ENCODE data around the gene GDI1. TPM values are rescaled to one million over a fixed set of nuclear protein-coding genes. Genes with fewer than 3 reads are reported as not detected.

Gene GDI1
- total RNA-seq, 4 donors from 2014 or later: 59.7 to 86.2 (median 78.1) TPM

- TF ChIP-seq CTCF (IDR thresholded peaks at IDR 0.05): no peak
- peak in 1 of 2 donors; percentile 15 for TF ChIP-seq POLR2A (IDR thresholded peaks at IDR 0.05)
- H3K9me3 ChIP-seq: no peaks in the 10 kb centered on the region
- peak overlapping the region in 1 of 3 donors; percentile 36 for H3K27ac ChIP-seq
- DNase-seq: peak; percentile 67 to 68
- no peaks in the 10 kb centered on the region for H3K27me3 ChIP-seq
- peak overlapping the region in 2 of 3 donors; percentile 20 to 41 for H3K4me3 ChIP-seq (replicated peaks in 1 of 3)
- peaks cover 0 to 6% of the 10 kb centered on the region in 2 donors for H3K4me1 ChIP-seq
- WGBS, 2 donors: 19 to 20% methylated on average over 1 to 6 of the region's 15 CpGs
- no peaks in the 10 kb centered on the region for H3K36me3 ChIP-seq
- intact Hi-C loops (cut with DNase I): no loop called here
These were observed 22.2 kb downstream of the GDI1 start for GRCh38 chrX:154458954-154459778.

GRCh38 chrX:154459832-154460231, 22.9 kb downstream of the GDI1 start:
- intact Hi-C loops (cut with DNase I): no loop called here
- no peak for TF ChIP-seq POLR2A (IDR thresholded peaks at IDR 0.05)
- no peak for TF ChIP-seq CTCF (IDR thresholded peaks at IDR 0.05)
- Histone ChIP-seq H3K4me3 (replicated peaks in 1 of 3) (no peak overlapping the region), H3K27me3 (no peaks in the 10 kb centered on the region), H3K36me3 (no peaks in the 10 kb centered on the region), H3K9me3 (no peaks in the 10 kb centered on the region), H3K4me1 (peaks cover 0 to 6% of the 10 kb centered on the region in 2 donors), H3K27ac (no peak overlapping the region)
- WGBS, 2 donors: 60 to 68% methylated on average over 1 to 3 of the region's 14 CpGs
- DNase-seq: no peak

- H3K9me3 ChIP-seq: no peaks in the 10 kb centered on the region
- H3K4me3 ChIP-seq (replicated peaks in 1 of 3): no peak overlapping the region
- H3K36me3 ChIP-seq: no peaks in the 10 kb centered on the region
- intact Hi-C loops (cut with DNase I): no loop called here
- no CpG with 5 or more reads among the region's 26 CpGs for WGBS, 2 donors
- no peaks in the 10 kb centered on the region for H3K27me3 ChIP-seq
- DNase-seq: no peak
- peaks cover 0 to 6% of the 10 kb centered on the region in 2 donors for H3K4me1 ChIP-seq
- H3K27ac ChIP-seq: no peak overlapping the region
- TF ChIP-seq CTCF (IDR thresholded peaks at IDR 0.05) (no peak), POLR2A (IDR thresholded peaks at IDR 0.05) (no peak)
These were observed 23.4 kb downstream of the GDI1 start for GRCh38 chrX:154460326-154460725.

GRCh38 chrX:154462396-154462795, 25.4 kb downstream of the GDI1 start:
- no peak for DNase-seq

More at GRCh38 chrX:154462396-154462795, 25.4 kb downstream of the GDI1 start:
- Histone ChIP-seq H3K27me3 (no peaks in the 10 kb centered on the region), H3K4me1 (peaks cover 0 to 6% of the 10 kb centered on the region in 2 donors), H3K36me3 (peaks cover 0 to 6% of the 10 kb centered on the region in 2 donors), H3K4me3 (replicated peaks in 1 of 3) (no peak overlapping the region), H3K27ac (no peak overlapping the region), H3K9me3 (no peaks in the 10 kb centered on the region)
- intact Hi-C loops (cut with DNase I): no loop called here
- 76 to 90% methylated on average over 3 to 8 of the region's 8 CpGs for WGBS, 2 donors
- TF ChIP-seq CTCF (IDR thresholded peaks at IDR 0.05) (no peak), POLR2A (IDR thresholded peaks at IDR 0.05) (no peak)

All from thyroid gland (tissue), 4 donors.